CD4-positive, alpha-beta T cell treated with Interleukin-1 beta for 1 hour (primary cell): ENCODE data around the gene MRPS34.
"Not testable (repeated sequence)": the region's sequence is repeated elsewhere in the genome, so short reads cannot be mapped to it uniquely, and the experiment has no call there.

Experiments
- DNase-seq, 2 donors: peaks; one replicate each; pipeline ENCODE4 v3.0.0-alpha.2; 2020 to 2022

MRPS34 gene

DNA sequence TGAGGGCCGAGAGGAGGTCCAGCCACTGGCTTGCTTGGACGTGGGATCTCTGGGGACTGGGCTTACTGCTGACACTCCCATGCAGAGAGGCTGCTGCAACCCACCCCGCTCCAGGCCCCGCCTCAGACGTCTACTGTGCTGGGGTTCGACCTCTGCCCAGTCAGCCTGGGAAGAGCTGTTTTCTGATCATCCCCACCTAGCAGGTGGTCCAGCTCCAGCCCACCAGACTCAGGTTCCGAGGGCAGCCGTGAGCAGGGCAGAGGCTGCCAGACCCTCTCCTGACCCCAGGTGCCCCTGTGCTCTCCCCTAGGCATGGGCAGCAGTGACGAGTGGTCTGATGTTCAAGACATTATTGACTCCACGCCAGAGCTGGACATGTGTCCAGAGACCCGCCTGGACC, 25.0 kb downstream of the MRPS34 start:
- DNase-seq, result no peak

DNA sequence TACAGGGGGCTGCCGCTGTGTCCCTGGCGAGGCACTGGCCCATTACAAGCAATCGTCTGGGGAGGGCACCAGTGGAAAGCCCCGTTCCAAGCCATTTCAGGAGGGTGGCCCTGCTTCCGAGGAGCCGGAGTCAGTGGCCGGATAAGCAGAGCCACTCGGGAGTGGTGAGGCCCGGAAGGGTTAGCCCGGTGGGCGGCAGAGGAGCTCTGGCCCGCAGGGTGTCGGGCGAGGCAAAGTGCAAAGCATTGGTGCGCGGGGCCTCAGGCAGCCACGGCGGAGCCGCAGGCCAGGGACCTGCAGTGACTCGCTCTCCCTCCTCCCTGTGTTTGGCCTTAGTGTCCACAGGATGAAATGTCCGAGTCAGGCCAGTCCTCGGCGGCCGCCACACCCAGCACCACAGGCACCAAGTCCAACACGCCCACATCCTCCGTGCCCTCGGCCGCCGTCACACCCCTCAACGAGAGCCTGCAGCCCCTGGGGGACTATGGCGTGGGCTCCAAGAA, 26.2 kb downstream of the MRPS34 start:
- DNase-seq, result no peak

DNA sequence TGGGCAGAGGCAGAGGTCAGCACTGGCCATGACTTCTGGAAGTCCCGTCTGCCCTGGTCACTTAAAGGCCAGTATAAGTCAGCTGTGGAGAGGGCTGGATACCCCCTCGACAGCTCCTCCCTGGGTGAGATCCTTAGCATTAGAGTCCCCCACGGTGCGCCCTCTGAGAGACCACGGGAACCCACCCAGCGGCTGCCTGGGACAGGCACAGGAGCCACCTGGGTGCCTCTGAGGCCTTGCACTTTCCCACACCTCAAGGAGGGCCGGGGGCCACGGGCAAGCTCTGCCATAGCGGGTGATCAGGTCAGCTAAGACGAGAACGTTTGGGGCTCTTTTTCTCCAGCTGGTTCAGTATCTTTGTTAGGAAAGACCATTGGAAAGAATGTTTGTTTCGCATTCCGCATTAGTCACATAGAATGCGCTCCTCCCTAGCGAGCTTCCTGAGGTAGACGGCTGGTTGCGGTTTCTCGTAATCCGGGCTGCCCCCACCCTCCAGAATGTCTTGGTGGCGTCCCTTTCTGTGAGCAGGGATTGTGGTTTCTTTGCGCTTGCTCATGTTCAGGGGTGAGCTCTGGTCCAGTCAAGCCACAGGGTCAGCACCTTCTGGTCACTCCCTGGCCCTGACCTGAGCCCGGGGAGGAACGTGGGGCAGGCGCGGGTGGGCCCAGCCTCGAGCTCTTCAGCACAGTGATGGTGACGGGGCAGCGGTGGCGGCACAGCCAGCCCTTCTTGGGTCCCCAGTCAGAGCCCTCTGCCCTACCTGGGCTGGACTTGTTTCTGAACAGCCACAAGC, 26.8 kb downstream of the MRPS34 start:
- DNase-seq, result no peak

DNA sequence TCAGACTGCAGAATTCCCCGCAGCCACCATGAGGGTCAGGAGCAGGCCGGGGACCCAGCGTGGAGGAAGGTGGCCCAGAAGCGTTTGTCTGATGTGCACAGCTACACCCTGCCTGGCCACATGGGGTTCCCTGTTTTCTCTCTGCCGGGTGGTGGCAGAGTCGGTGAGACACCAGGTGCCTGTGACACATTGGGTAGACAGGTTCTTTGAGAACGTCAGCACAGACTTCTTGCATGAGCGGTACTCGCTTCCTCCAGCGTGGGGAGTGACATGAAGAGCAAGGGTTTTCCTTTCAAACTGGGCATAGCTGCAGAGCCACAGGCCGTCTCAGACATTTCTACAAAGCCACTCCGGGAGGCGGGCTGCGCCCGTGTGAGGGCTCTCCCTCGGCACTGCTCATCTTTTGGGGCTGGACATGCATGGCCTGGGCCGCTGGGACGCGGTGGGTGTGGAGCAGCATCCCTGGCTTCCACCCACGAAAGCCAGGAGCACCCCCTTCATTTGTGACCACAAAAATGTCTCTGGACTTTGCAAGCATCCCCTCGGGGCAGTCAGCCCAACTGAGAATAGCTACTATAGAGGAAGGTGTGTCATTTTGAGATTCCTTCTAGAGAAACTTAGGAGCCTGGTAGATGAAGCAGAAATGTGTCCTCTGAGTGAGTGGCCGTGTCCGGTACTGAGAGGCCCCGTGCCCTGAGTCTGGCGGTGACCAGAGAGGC, 27.6 kb downstream of the MRPS34 start:
- no peak for DNase-seq

DNA sequence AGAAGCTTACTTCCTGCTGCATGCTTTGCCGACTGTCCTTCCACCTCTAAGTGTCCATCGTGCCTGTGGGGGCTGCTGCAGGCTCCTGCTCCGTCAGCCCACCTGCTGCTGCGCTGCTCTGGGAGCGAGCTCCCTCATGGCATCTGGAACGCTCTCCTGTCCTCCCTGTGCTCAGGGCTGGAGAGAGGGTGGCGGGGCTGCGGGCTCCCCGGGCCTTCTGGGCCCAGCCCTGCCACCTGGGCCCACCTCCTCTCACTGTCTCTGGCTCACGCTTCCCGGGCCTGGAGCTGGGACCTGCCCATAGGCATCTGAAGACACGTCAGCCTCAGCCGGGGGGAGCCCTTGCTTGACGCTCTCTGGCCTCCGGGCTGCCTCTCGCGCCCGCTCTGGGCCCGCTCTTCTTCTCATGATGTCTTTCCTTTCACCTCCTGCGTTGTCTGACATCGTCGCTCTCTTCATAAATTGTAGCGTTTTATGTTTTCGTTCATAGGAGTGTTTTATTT, 28.5 kb downstream of the MRPS34 start:
- DNase-seq, result no peak

DNA sequence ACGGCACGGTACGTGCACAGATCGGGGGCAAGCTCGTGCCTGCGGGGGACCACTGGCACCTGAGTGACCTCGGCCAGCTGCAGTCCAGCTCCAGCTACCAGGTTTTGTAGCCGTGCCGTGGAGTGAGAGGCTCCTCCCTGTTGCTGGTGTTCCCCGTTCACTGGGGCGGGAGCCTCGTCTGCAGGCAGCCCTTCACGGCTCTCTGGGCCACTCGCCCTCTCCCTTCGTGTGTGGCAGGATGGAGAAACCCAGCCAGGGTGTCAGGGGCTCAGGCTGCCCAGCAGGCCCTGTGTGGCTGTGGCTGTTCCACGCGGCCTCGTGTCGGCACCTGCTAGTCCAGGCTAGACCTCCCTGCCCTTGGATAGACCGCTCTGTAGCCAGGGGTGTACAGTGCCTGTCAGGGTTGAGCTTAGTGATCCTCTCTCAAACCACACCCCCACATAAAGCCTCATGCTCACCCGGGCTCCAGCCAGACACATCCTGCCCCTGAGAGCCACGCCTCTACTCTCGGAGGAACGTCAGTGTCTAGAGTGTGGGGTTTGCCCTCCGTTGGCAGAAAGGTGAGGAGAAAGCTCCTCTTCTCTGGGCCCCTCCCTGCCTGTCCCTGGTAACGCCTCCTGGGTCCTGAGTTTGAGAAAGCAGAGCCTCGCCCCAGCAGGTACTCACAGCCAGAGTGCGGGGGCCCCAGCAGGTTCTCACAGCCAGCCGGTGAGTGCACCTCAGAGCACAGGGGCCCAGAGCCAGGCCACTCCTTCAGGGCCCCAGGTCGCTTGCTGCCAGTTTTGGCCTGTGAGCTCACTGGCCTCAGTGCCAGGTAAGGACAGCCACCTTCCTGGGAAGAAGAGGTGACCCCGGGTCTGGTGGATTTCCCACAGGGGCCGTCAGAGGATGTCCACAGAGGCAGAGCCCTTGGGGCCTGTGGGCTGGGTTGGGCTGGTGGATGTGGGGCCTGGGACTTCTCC, 29.3 kb downstream of the MRPS34 start:
- DNase-seq, result no peak

DNA sequence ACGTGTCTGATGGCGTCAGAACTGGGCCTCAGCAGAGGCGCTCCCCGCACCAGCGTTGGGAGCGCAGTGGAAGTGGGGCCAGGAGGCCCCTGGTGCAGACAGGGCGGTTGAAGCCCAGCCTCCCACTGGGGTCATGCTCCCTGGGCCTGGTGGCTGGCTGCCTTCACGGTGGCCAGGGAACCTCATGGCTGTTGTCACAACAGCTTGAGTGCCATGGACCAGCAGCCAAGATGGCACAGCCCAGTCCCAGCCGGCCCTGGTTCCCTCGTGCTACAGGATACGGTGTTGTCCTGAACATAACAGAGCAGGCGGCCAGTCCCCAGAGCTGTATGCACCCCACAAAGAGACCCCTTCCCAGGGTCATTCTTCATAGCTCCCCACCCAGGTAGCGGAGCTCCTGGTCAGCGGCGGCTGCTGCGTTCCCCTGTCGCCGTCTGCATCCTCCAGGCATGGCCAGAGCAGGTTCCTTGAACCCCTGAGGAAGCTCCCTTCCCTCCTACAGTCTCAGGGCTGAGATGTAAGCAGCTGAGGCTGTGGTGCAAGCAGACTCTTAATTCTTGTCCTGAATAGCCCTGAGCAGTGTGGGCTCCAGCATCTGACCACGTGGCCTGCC, 31.3 kb downstream of the MRPS34 start:
- DNase-seq, result no peak

DNA sequence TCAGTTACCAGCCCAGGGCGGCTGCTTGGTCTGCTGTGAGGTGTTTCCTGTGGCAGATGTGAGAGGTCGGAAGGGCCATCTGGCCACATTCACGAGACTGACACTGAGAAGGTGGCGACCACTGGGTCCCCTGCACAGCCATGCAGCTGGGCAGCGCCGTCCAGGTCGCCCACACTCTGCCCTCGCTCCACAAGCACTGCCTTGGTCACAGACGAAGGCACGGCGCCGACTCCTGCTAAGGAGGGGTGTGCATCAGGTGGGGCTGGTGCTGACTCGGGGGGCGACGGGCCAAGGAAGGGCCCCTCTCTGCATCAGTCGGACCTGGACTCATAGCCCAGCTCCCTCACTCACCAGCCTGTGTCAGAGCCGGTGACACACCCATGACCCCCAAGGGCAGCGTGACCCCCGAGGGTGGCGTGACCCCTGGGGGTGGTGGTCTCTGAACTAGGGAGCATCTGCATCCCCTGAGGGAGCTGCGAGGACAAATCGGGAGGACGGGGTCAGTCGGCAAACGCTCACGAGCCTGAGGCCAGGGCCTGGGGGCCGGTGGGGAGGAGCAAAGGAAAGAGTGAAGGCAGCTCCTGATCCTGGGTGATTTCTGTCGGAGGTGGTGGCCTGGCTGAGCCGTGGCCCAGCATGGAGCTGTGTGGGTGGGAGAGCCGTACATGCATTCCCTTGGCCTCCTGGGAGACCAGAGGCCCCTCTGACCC, 32.0 kb downstream of the MRPS34 start:
- DNase-seq, result no peak

DNA sequence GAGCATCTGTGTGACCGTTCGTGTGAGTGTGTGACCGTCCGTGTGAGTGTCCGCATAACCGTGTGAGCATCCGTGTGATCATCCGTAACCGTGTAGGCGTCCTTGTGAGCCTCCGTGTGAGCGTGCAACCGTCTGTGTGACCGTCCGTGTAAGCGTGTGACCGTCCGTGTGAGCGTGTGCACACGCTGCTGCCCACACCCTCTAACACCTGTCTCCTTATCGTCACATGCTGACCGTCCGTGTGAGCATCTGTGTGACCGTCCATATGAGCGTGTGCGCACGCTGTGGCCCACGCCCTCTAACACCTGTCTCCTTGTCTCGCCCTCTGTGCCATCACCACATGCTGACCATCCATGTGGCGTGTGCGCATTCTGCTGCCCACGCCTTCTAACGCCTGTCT, 32.7 kb downstream of the MRPS34 start:
- DNase-seq, result no peak

DNA sequence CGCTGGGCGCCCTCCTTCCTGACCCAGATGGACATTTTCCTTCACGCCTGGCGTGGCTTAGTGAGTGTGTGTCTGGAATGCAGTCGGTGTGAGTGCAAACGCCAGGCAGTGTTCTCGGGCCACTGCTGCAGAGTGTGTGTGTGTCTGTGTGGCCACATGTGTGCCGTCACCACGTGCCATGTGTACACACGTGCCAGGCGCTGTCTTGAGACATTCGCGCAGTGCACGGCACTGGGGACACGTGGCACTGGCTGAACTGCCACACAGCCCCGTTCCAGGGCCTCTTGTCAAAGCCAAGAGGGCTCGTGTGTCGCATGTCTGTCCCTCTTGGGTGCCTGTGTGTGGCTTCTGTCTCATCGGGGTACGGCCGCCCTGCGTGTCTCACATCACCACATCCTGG, 38.1 kb downstream of the MRPS34 start:
- DNase-seq, result no peak

DNA sequence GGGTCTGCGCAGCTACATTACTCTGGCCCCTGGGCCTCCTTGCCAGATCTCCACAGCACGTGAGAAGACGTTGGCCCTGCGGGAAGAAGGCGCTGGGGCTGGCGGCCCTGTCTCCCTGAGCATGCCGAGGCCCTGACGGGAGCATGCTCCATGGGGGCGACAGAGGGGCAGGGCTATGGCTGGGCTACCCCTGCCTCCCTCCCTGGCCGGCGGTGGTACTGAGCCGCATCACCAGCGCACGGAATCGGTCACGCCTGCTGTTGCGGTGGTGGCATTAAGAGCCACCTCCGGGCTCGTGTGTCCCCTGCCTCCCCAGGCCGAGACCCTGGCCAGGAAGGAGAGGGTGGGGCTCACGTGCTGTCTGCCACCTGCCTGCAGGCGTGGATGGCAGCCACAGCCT, 38.8 kb downstream of the MRPS34 start:
- no peak for DNase-seq

DNA sequence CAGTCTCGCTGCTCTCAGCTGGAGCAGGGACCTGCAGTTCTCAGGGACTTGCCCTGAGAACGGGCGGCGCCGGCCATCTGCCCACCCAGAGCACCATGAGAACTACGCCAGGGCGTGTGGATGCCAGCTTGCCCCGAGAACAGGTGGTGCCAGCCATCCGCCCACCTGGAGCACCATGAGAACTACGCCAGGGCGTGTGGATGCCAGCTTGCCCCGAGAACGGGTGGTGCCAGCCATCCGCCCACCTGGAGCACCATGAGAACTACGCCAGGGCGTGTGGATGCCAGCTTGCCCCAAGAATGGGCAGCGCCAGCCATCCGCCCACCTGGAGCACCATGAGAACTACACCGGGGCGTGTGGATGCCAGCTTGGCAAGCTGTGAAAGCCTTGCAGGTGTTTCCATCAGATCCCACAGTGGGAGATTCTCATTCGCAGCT, 40.4 kb downstream of the MRPS34 start:
- DNase-seq, result not testable (repeated sequence)

DNA sequence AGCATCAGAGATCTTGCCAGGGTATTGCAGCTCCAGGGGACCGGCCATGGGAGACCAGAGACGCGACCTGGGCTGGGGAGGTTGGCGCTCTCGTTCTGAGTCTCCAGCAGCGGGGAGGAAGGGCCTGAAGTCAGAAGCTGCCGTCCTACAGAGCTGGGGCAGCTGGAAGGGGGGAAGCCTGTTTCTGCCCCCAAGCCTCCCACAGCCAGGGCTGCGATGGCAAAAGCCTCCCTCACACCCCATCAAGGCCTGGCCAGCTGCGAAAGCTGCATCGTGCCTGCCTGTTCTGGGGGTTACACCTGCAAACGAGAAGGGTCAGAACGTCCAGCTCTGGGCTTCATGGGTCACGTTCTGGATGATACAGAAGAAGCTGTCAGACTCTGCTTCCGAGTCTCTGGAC, 40.9 kb downstream of the MRPS34 start:
- no peak for DNase-seq

DNA sequence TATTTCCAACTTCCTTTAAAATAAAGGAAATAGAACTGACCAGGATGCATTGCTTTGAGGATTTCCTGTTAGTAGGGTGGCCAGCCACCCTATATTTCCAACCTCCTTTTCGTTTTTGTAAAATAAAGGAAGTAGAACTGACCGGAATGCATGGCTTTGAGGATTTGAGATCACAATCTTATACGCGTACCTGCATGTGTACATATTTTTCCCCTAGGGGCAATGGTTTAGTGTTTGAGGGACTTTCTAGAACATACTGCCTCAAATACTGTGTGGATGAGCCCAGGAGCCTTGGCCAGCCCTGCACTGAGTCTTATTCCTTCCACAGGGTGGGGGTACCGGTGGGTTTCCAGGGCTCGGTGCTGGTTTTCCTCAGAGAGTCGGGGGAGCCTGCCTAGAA, 41.3 kb downstream of the MRPS34 start:
- no peak for DNase-seq

DNA sequence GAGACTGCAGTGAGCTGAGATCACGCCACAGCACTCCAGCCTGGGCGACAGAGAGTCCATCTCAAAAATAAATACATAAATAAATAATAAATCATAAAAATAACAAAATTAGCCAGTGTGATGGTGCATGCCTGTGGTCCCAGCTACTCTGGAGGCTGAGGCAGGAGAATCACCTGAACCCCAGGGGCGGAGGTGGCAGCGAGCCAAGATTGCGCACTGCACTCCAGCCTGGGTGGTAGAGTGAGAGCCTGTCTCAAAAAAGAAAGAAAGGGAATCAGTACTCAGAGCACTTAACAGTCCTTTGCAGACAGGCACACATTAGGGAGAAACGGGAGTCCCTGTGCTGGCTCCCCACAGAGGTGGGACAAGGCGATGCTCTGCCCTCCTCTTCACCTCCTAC, 41.9 kb downstream of the MRPS34 start:
- no peak for DNase-seq

DNA sequence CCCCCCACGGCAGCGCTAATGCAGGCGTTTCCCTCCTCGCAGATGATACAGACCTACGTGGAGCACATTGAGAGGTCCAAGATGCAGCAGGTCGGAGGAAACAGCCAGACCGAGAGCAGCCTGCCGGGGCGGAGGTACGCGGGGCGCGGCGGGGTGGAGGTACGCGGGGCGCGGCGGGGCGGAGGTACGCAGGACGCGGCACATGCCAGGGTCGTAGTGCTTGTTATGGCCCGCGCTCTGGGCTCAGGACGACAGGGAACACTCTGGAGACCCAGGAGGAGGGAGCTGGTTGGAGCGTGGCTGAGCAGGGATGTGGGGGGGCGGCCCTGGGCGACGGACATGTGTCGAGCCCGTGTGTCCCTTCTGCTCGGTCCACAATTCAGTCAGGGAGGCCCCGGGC, 43.5 kb downstream of the MRPS34 start:
- no peak for DNase-seq

DNA sequence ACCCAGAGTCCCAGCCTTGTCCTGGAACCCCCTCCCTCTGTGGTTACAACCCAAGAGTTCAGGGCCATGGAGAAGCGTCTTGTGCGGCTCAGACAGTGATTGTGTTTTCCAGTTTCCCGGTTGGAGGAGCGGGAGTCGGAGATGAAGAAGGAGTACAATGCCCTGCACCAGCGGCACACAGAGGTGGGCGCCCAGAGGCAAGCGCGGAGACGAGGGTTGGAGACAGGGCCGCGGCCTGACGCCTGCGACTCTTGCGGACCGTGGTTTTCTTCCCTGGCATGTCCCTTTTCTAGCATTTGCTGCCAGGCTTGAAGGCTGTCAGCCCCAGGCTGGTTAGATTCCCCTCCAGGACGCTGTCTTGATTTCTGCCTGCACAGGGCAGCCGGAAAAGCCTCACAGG, 43.9 kb downstream of the MRPS34 start:
- no peak for DNase-seq

DNA sequence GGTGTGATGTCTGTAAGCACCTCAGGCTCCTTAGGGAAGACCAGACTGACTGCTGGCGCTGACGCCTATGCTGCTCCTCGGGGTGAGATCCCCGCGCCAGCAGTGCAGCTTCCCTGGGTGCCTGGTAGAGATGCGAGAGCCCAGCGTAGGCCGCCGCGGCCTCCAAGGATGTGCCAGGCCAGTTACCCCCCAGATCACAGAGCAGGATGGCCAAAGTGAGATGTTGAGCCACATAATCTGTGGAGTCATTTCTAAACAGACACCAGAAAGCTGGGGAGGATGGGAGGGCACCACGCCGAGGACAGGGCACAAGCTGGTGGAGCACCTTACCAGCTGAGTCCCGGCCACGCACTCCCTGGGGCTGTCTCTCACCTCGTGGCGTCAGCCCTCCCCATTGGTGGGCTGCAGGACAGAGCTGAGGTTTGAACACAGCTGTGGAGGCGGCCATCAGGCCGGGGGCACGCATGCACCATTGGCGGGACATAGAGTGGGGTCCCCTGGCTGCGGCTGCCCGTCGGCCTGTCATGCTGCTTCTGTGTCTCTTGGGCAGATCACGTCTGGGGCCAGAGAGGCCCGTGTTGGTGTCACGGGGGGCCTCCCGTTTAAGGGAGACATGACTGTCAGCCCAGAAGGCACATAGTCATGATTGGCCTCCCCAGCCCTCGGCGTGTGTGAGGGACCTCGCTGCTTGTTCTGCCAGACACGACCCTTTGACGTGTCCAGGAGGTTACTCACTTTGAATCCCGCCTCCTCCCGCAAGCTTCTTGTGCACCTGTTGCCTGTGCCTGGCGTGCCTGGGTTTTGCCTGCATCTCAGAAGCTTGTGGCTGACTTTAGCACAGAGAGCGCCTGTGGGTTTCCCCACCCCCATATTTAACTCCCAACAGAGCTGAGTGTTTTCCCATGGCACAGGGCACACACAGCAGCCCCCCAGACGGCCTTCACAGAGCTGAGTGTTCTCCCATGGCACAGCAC, 45.0 kb downstream of the MRPS34 start:
- no peak for DNase-seq

DNA sequence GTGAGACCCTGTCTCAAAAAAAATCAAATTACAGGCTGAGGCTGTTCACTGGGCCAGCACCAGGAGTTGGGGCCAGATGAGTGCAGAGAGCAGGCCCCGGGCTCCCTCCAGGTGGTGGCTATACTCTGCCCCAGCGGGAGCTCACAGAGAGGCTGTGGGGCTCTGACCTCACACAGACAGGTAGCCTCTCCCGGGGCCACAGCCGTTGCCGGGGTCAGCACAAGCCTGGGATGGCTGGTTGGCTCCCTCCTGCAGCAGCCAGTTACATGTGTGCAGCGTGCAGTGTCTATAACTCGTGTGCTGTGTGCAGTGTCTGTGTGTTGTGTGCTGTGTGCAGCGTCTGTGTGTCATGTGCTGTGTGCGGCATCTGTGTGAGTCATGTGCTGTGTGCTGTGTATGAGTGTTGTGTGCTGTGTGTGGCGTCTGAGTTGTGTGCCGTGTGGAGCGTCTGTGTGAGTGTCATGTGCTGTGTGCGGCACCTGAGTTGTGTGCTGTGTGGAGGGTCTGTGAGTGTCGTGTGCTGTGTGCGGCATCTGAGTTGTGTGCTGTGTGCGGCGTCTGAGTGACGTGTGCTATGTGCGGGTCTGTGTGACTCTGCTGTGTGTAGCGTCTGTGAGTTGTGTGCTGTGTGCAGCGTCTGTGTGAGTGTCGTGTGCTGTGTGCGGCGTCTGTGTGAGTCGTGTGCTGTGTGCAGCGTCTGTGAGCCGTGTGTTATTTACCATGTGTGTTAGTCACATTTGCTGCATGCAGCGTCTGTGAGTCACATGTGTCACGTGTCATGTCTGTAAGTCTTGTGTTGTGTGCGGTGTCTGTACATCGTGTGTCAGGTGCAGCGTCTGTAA, 46.1 kb downstream of the MRPS34 start:
- DNase-seq, result no peak

DNA sequence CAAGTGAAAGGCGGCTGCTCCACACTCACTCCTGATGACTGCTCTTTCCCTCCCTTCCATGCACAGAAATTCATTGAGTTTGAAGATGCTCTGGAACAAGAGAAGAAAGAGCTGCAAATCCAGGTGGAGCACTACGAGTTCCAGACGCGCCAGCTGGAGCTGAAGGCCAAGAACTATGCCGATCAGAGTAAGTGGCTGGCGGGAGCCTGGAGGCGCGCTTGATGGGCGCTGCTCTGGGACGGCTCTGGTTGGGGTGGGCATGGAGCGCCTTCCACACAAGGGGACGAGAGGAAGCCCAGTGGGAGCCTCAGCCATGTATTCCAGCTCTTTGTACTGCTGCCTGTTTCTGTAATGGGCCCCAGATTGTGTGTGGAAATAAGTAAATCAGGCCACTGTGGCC, 48.4 kb downstream of the MRPS34 start:
- DNase-seq, result no peak
